Measurements from ENCODE around the gene MEIKIN.

Gene MEIKIN

DNA sequence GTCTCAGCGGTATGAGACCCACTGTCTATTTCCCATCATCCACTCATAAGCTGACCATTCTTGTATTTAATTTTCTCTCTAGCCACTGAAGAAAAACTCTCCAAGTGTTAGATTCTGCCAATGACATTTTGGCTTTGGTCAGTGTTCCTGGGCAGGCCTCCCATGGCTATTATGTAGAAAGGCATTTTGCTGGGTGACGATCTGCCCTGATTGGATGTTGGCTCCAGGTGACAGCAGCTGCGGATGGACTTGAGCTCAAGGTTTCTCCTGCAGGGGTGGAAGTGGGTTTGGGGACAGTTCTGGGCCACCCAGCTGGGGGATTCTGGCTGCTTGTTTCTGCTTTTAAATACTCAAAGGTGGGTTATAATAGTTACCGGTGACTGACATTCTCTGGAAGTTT lies 34.4 kb upstream of the MEIKIN start:
- TF ChIP-seq, protein P1, sequence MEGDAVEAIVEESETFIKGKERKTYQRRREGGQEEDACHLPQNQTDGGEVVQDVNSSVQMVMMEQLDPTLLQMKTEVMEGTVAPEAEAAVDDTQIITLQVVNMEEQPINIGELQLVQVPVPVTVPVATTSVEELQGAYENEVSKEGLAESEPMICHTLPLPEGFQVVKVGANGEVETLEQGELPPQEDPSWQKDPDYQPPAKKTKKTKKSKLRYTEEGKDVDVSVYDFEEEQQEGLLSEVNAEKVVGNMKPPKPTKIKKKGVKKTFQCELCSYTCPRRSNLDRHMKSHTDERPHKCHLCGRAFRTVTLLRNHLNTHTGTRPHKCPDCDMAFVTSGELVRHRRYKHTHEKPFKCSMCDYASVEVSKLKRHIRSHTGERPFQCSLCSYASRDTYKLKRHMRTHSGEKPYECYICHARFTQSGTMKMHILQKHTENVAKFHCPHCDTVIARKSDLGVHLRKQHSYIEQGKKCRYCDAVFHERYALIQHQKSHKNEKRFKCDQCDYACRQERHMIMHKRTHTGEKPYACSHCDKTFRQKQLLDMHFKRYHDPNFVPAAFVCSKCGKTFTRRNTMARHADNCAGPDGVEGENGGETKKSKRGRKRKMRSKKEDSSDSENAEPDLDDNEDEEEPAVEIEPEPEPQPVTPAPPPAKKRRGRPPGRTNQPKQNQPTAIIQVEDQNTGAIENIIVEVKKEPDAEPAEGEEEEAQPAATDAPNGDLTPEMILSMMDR (IDR thresholded peaks at IDR 0.05): no peak

DNA sequence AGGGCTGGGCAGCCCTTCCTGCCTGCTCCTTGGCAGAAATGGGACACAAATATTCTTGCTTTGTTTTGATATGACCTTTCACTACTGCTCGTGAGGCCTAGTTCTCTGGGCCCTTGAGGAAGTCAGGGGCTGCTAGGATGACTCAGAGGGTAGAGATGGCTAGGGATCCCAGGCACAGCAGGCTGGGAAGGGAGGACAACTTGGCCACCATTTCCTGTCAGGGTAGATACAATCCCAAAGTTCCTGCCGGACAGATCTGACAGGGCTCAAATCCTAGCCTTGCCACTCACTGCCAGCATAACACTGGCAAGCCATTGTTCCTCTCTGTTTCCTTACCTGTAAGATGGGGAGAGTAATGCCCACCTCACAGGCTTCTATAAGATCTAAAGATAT lies 31.7 kb upstream of the MEIKIN start:
- TF ChIP-seq, protein P1 (IDR thresholded peaks at IDR 0.05): no peak

DNA sequence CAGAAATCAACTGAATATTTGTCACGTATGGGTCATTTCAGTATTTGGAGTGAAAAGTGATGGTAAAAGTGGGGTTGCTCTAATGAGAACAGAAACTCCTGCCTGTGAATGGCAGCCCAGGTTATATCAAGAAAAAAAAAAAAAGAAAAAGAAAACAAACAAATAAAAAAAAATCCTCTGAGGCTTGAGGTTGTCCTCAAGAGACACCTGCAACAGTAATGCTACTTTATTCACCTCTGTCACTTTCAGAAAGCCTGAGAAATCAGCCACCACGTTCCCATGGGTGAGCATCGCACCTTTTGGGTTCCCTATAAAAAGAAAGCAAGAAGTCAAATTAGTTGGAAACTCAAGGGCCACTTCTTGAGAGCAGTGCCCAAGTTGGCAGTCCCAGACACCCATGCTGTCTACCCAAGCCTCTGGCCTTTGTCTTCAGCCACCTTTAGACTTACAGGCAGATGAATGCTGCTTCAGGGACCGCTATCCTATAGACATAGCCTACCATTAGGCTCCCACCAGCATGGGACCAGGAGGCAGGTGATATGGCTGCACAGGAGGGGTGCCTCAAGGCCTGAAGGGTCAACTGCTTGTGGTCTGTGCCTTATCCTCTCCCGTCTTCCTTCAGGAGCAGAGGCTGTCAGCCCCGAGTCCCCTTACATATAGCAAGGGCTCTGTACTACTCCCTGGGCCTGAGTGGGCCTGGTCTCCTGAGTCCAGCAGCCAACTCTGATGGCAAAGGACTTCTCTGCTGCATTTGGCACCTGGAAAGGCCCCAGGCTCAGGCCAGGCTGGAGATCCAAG lies 31.1 kb upstream of the MEIKIN start:
- TF ChIP-seq, protein P1 (IDR thresholded peaks at IDR 0.05): no peak

DNA sequence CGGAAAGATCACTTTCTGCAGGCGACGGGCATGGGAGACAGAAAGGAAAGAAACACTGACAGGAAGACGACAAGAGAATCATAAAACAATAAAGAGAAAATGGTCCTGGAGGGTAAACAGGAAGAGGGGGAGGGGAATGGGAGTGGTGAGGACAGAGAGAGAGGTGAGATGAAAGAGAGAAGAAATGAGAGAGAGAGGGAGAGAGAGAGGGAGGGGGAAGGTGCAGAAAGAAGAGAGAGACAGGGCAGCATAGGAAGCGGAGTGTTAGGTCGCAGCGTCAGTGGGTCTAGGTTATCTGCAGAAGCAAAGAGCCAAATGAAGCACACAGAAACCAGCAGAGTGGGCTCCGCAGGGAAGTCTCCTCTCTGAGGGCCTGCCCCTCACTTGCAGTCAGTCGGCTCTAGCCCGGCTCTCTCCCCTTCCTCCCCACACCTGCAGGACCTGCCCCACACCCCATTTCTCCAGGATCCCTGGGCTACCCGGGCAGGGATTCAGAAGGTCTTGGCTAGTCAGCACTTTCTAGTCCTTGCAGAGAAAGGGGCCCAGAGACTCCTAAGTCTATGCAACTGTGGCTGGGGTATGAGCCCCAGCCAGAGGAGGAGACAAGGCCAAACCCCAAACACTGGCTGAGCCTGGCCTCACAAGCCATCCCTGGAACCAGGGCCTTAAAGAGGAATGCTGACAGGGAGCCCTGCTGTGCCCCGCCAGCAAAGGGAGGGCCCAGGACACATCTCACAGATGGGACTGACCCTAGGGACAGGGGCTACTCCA lies 29.7 kb upstream of the MEIKIN start:
- TF ChIP-seq, protein P1 (IDR thresholded peaks at IDR 0.05): no peak

DNA sequence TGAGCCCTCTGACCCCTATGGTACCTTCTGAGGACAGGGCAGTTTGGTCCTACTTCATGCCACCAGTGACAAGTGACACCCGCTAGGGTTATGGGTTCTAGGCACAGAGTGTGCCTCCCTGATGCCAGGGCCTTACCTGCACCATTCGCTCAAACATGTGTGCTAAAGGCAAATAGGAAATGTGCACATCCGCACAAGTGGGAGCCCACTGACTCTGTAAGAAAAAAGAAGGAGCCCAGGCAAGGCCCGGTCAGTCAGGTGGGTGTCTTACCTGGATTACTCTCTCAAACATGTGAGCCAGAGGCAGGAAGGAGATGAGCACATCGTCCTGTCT lies 29.1 kb upstream of the MEIKIN start:
- TF ChIP-seq, protein P1 (IDR thresholded peaks at IDR 0.05): no peak

DNA sequence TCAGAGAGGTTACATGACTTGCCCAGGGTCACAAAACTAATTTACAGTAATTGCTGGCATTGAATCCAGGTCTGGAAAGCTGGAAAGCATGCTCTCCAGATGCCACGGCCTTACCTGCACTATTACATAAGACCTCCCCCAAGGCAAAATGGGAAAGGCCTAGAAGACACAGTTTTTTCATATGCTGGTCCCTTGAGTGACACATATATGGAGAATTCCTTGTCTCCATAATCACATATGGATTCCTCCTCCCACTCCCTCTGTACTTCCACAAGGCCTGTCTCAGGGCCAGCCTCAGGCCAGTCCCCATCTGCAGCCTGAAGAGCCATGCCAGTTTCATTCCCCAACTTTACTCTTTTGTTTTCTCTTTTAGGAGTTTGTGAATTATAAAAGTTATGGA lies 28.6 kb upstream of the MEIKIN start:
- TF ChIP-seq, protein P1 (IDR thresholded peaks at IDR 0.05): no peak

DNA sequence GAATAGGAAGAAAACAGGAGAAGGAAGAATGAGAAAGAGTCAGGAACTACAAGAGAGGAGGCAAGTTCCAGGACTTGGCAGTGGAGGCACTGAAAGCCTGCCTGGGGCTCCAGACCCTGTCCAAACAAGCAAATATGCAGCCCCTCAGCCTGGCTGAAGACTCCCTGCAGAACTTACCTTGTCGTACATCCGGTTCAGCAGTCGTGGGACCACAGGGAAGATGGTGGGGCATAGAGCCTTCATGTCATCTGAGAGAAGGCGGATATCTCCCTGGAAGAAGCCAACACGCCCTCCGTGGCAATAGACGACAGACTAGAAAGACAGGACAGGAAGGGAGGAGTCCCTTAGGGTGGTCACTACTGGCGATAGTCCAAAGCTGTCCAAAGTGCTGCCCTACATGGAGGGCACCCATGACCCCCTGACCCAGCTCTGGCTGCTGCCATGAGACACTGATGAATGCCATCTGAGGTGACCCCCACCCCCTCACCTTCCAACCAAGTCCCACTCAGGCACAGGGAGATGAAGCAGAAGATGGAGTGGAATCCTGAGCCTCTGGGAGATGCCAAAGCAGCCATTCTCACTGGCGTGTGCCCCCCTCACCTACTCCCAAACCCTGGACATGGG lies 27.7 kb upstream of the MEIKIN start:
- TF ChIP-seq, protein P1 (IDR thresholded peaks at IDR 0.05): no peak
